Trophoblast cell (in vitro differentiated cells and primary cell): Measurements from ENCODE around the gene GAPDH.

Source experiments
- DNase-seq, 2 donors: peaks; one replicate each; pipeline ENCODE4 v3.0.0-alpha.2; 2016
- H2AFZ ChIP-seq: 2 replicates; pipeline ENCODE4 v1.6.1; 2013; ENCODE audit warnings: low read length, moderate library complexity, mild to moderate bottlenecking; ENCODE audit not compliant: insufficient read depth, poor library complexity
- H2AK5ac ChIP-seq: 2 replicates; pipeline ENCODE4 v1.6.1; 2013; ENCODE audit warnings: mild to moderate bottlenecking, low read length
- H2BK120ac ChIP-seq: 2 replicates; pipeline ENCODE4 v1.6.1; 2013; ENCODE audit warnings: low read length, mild to moderate bottlenecking, moderate library complexity; ENCODE audit not compliant: insufficient read depth, poor library complexity
- H2BK12ac ChIP-seq: 2 replicates; pipeline ENCODE4 v1.6.1; 2013; ENCODE audit warnings: mild to moderate bottlenecking, low read length, moderate library complexity
- H2BK5ac ChIP-seq: 2 replicates; pipeline ENCODE4 v1.6.1; 2013; ENCODE audit warnings: low read length, low read depth, moderate library complexity, mild to moderate bottlenecking; ENCODE audit not compliant: poor library complexity
- H3K14ac ChIP-seq: 2 replicates; pipeline ENCODE4 v1.6.1; 2013; ENCODE audit warnings: mild to moderate bottlenecking, low read length
- H3K18ac ChIP-seq: 2 replicates; pipeline ENCODE4 v1.6.1; 2013; ENCODE audit warnings: mild to moderate bottlenecking, low read length
- H3K23ac ChIP-seq: 2 replicates; pipeline ENCODE4 v1.6.1; 2013; ENCODE audit warnings: low read length
- H3K27ac ChIP-seq: 2 replicates; pipeline ENCODE4 v1.5.1; 2013; ENCODE audit warnings: low read depth, mild to moderate bottlenecking, inconsistent platforms, low read length, moderate library complexity
- H3K27me3 ChIP-seq: 2 replicates; pipeline ENCODE4 v1.6.1; 2013; ENCODE audit warnings: inconsistent platforms, mild to moderate bottlenecking, low read length, moderate library complexity; ENCODE audit not compliant: insufficient read depth
- H3K36me3 ChIP-seq, 2 experiments: 1 replicate in 1 of 2; 2 replicates in 1 of 2; pipeline ENCODE4 v1.6.1; 2013; ENCODE audit warnings: low read length in 2 of 2, mild to moderate bottlenecking in 2 of 2, moderate library complexity in 1 of 2; ENCODE audit not compliant: insufficient read depth in 2 of 2, control insufficient read depth in 1 of 2
- H3K4ac ChIP-seq: 2 replicates; pipeline ENCODE4 v1.6.1; 2013; ENCODE audit warnings: low read depth, mild to moderate bottlenecking, low read length, moderate library complexity
- H3K4me1 ChIP-seq, 2 experiments: 1 replicate in 1 of 2; 2 replicates in 1 of 2; pipeline ENCODE4 v1.6.1; 2013; ENCODE audit warnings: low read length in 2 of 2, mild to moderate bottlenecking in 2 of 2, moderate library complexity in 1 of 2; ENCODE audit not compliant: insufficient read depth in 2 of 2, control insufficient read depth in 1 of 2
- H3K4me2 ChIP-seq: 2 replicates; pipeline ENCODE4 v1.6.1; 2013; ENCODE audit warnings: inconsistent platforms, mild to moderate bottlenecking, low read length, moderate library complexity
- H3K4me3 ChIP-seq: 2 replicates; pipeline ENCODE4 v1.5.1; 2013; ENCODE audit warnings: mild to moderate bottlenecking, low read depth, low read length, inconsistent platforms
- H3K79me1 ChIP-seq: one replicate; pipeline ENCODE4 v1.6.1; 2013; ENCODE audit warnings: low read length
- H3K79me2 ChIP-seq: 2 replicates; pipeline ENCODE4 v1.6.1; 2013; ENCODE audit warnings: low read length, mild to moderate bottlenecking; ENCODE audit not compliant: control insufficient read depth, insufficient read depth, poor library complexity
- H3K9ac ChIP-seq: 2 replicates; pipeline ENCODE4 v1.6.1; 2013; ENCODE audit warnings: mild to moderate bottlenecking, low read length
- H3K9me3 ChIP-seq: 2 replicates; pipeline ENCODE4 v1.6.1; 2013; ENCODE audit warnings: low read depth, mild to moderate bottlenecking, control low read depth, inconsistent platforms, low read length; ENCODE audit not compliant: insufficient read depth
- H4K12ac ChIP-seq: 2 replicates; pipeline ENCODE4 v1.6.1; 2013; ENCODE audit warnings: low read depth, mild to moderate bottlenecking, low read length, moderate library complexity
- H4K8ac ChIP-seq: 2 replicates; pipeline ENCODE4 v1.6.1; 2013; ENCODE audit warnings: low read depth, mild to moderate bottlenecking, low read length, moderate library complexity
- H4K91ac ChIP-seq: one replicate; pipeline ENCODE4 v1.6.1; 2013; ENCODE audit warnings: low read depth, mild to moderate bottlenecking, low read length, moderate library complexity
- WGBS: extraction: QIAGEN DNeasy Blood & Tissue Kit; methylation state at CpG from one replicate; pipeline ENCODE4 v1.1.7; 2013; ENCODE audit warnings: missing lambda C conversion rate; ENCODE audit not compliant: insufficient read length, insufficient coverage; ENCODE audit errors: extremely low coverage; 5-methylcytosine and 5-hydroxymethylcytosine counted together

The GAPDH gene

GRCh38 chr12:6562881-6563280 lies 28.6 kb downstream of the GAPDH start:
- no peak overlapping the region for H4K12ac ChIP-seq
- H2AFZ ChIP-seq: no peak overlapping the region
- no peak overlapping the region for H2AK5ac ChIP-seq
- no peak overlapping the region for H4K8ac ChIP-seq
- no peak overlapping the region for H3K4ac ChIP-seq
- DNase-seq: no peak
- H3K4me1 ChIP-seq: peaks cover 0 to 2% of the 10 kb centered on the region in 2 experiments
- no peak overlapping the region for H3K27ac ChIP-seq
- H4K91ac ChIP-seq: no peak overlapping the region
- H3K36me3 ChIP-seq: peaks cover 47 to 56% of the 10 kb centered on the region in 2 experiments
- H3K23ac ChIP-seq: no peak overlapping the region
- peaks cover 3% of the 10 kb centered on the region for H3K79me2 ChIP-seq
- no peak overlapping the region for H3K9ac ChIP-seq
- H2BK12ac ChIP-seq: no peak overlapping the region
- H3K9me3 ChIP-seq: peaks cover 3% of the 10 kb centered on the region
- H3K27me3 ChIP-seq: no peaks in the 10 kb centered on the region
- no peak overlapping the region for H3K18ac ChIP-seq
- H3K4me3 ChIP-seq: no peak overlapping the region
- H3K4me2 ChIP-seq: no peak overlapping the region
- H3K14ac ChIP-seq: no peak overlapping the region
- no peak overlapping the region for H2BK120ac ChIP-seq
- no CpG with 5 or more reads among the region's 10 CpGs for WGBS
- peaks cover 3% of the 10 kb centered on the region for H3K79me1 ChIP-seq
- no peak overlapping the region for H2BK5ac ChIP-seq

DNA sequence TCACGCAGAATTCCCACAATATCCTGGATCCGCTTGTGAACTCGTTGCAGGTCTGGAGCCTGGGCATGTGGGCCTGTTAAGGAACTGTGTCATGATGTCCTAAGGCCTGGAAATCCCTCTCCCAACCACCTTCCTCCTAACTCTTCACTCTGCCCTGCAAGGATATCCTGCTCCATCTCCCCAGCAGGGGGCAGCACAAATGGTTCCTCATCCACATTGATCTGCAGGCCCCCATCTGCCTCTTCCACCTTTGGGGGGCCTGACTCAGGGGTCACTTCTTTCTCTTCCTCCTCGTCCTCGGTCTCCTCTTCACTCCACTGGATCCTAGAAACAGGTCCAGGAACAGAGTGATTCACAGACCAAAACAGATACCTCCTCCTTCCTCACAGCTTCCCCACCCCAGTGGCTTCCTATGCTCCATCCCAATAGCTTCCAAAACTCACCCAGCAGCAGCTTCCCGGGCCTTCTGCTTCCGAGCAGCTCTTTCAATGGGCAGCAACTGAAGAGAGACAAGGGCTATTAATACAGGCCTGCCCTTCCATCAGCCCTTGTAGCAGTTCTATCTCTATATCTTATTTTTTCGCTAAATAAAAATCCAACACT lies 29.2 kb downstream of the GAPDH start:
- Histone ChIP-seq H3K27me3 (no peaks in the 10 kb centered on the region), H3K4me3 (no peak overlapping the region), H2BK120ac (no peak overlapping the region), H3K9ac (no peak overlapping the region), H2AK5ac (no peak overlapping the region), H3K4ac (no peak overlapping the region), H2AFZ (no peak overlapping the region), H4K12ac (no peak overlapping the region), H3K18ac (no peak overlapping the region), H3K23ac (no peak overlapping the region), H3K4me1 (peaks cover 0 to 2% of the 10 kb centered on the region in 2 experiments), H3K79me1 (peaks cover 8% of the 10 kb centered on the region), H3K36me3 (peaks cover 47 to 55% of the 10 kb centered on the region in 2 experiments), H2BK12ac (no peak overlapping the region), H3K27ac (no peak overlapping the region), H2BK5ac (no peak overlapping the region), H3K79me2 (peaks cover 4% of the 10 kb centered on the region), H4K91ac (no peak overlapping the region), H3K4me2 (no peak overlapping the region), H4K8ac (no peak overlapping the region), H3K9me3 (peaks cover 3% of the 10 kb centered on the region), H3K14ac (no peak overlapping the region)
- WGBS: no CpG with 5 or more reads among the region's 8 CpGs
- peak in 1 of 2 donors; percentile 74 for DNase-seq

DNA sequence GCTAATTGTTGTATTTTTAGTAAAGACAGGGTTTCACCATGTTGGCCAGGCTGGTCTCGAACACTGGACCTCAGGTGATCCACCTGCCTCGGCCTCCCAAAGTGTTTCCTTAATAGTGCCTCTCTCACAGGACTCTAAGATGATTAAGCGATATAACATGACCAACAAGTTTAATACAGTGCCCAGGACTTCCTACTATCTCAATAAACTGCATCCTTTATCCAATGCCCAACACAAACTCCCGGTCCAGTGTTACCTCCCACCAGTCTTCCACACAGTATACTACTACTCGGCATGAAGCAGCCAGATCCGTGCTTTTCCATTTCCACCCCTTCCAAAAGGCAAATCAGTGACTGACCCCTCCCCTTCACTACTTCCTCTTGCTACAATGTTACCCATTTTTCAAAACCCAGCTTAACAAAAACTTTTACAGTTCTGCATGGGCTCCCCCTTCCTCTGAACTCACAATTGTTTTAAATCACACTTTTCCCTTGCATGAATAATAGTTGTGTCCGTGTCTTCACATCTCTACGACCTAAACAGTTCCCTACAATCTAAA lies 32.9 kb downstream of the GAPDH start:
- Histone ChIP-seq H2BK120ac (no peak overlapping the region), H2AFZ (no peak overlapping the region), H3K4ac (peak overlapping the region; percentile 81), H3K9me3 (no peaks in the 10 kb centered on the region), H3K79me2 (peaks cover 4% of the 10 kb centered on the region), H4K8ac (no peak overlapping the region), H3K18ac (no peak overlapping the region), H3K27ac (no peak overlapping the region), H3K79me1 (peaks cover 8% of the 10 kb centered on the region), H3K4me3 (no peak overlapping the region), H2BK12ac (no peak overlapping the region), H4K91ac (no peak overlapping the region), H2BK5ac (no peak overlapping the region), H3K36me3 (peaks cover 47% of the 10 kb centered on the region in 2 experiments), H3K4me1 (peaks cover 0 to 2% of the 10 kb centered on the region in 2 experiments), H4K12ac (no peak overlapping the region), H2AK5ac (no peak overlapping the region), H3K23ac (no peak overlapping the region), H3K27me3 (no peaks in the 10 kb centered on the region), H3K9ac (no peak overlapping the region), H3K4me2 (peak overlapping the region; percentile 78), H3K14ac (no peak overlapping the region)
- DNase-seq: no peak
- no CpG with 5 or more reads among the region's 8 CpGs for WGBS

GRCh38 chr12:6569312-6569711 lies 35.0 kb downstream of the GAPDH start:
- H3K4ac ChIP-seq: no peak overlapping the region
- H4K12ac ChIP-seq: no peak overlapping the region
- H2AFZ ChIP-seq: no peak overlapping the region
- H3K79me2 ChIP-seq: peaks cover 4% of the 10 kb centered on the region
- no peak overlapping the region for H3K14ac ChIP-seq
- H3K23ac ChIP-seq: no peak overlapping the region
- no peak overlapping the region for H2AK5ac ChIP-seq
- H3K36me3 ChIP-seq: peaks cover 44 to 48% of the 10 kb centered on the region in 2 experiments
- no peak overlapping the region for H3K4me3 ChIP-seq
- no peak for DNase-seq
- H3K27ac ChIP-seq: no peak overlapping the region
- peaks cover 8% of the 10 kb centered on the region for H3K79me1 ChIP-seq
- no CpG with 5 or more reads among the region's 12 CpGs for WGBS
- no peak overlapping the region for H4K8ac ChIP-seq
- no peaks in the 10 kb centered on the region for H3K9me3 ChIP-seq
- no peak overlapping the region for H4K91ac ChIP-seq
- H2BK5ac ChIP-seq: no peak overlapping the region
- no peak overlapping the region for H3K9ac ChIP-seq
- H2BK12ac ChIP-seq: no peak overlapping the region
- H3K18ac ChIP-seq: no peak overlapping the region
- H2BK120ac ChIP-seq: no peak overlapping the region
- H3K27me3 ChIP-seq: no peaks in the 10 kb centered on the region
- H3K4me2 ChIP-seq: no peak overlapping the region
- peaks cover 0 to 2% of the 10 kb centered on the region in 2 experiments for H3K4me1 ChIP-seq
